GM12874 (cell line): Measurements from ENCODE around the gene ADARB2.

ENCODE experiments used
- CTCF ChIP-seq: IDR thresholded peaks from 2 replicates; pipeline ENCODE4 v1.5.1; 2011; ENCODE audit warnings: low read depth, mild to moderate bottlenecking, control low read depth, low read length, moderate library complexity; ENCODE audit not compliant: insufficient read depth

Gene ADARB2

GRCh38 chr10:1232164-1232911 lies 505.0 kb downstream of the ADARB2 start:
- TF ChIP-seq CTCF = no peak

GRCh38 chr10:1230592-1231275 lies 506.6 kb downstream of the ADARB2 start:
- no peak for TF ChIP-seq CTCF

GRCh38 chr10:1230138-1230537 lies 507.2 kb downstream of the ADARB2 start:
- no peak for TF ChIP-seq CTCF

GRCh38 chr10:1229574-1229973 lies 507.8 kb downstream of the ADARB2 start:
- no peak for TF ChIP-seq CTCF

- no peak for TF ChIP-seq CTCF
Measured at GRCh38 chr10:1229116-1229515, 508.2 kb downstream of the ADARB2 start.

GRCh38 chr10:1228467-1228975 lies 508.8 kb downstream of the ADARB2 start:
- TF ChIP-seq CTCF = no peak

- TF ChIP-seq CTCF = no peak
Measured at GRCh38 chr10:1227510-1228402, 509.6 kb downstream of the ADARB2 start.
